B cell (primary cell): Measurements from ENCODE around the gene TTYH1. TPM values are rescaled to one million over a fixed set of nuclear protein-coding genes. Genes with fewer than 3 reads are reported as not detected.

Source experiments
- ATAC-seq: fragments of 200-7000 bp; cut with Tn5 transposase; one replicate; pipeline ENCODE4 v1.10.0; 2021; ENCODE audit warnings: low read depth, mild to moderate bottlenecking, moderate number of reproducible peaks, moderate library complexity
- CTCF ChIA-PET: fragments of 350-600 bp; sonication (Branson Sonifier 250); formaldehyde crosslinking; loops from one replicate; lab custom pipeline; 2021; ENCODE audit warnings: antibody characterized with exemption, inconsistent platforms; lab: Charles Lee
- POLR2A ChIA-PET: fragments of 350-600 bp; sonication (Branson Sonifier 250); formaldehyde crosslinking; loops from one replicate; lab custom pipeline; 2021; ENCODE audit warnings: antibody characterized with exemption; lab: Charles Lee
- DNase-seq: peaks from one replicate; pipeline ENCODE4 v3.0.0; 2013
- H2AFZ ChIP-seq: 2 replicates; pipeline ENCODE4 v1.6.1; 2012; ENCODE audit warnings: mild to moderate bottlenecking, low read depth, low read length; ENCODE audit not compliant: insufficient read depth, poor library complexity, severe bottlenecking
- H3K27ac ChIP-seq, 2 donors: 1 replicate in 1 of 2; 2 replicates in 1 of 2; pipeline ENCODE4 v1.5.1; 2012 to 2013; ENCODE audit warnings: low read length in 2 of 2, mild to moderate bottlenecking in 2 of 2, moderate library complexity in 1 of 2
- H3K27me3 ChIP-seq, 4 experiments: fragments of 200-600 bp in 1 of 4; sonication (generic) in 1 of 4; replicated peaks in 1 of 4; 1 replicate in 2 of 4; 2 replicates in 2 of 4; pipeline versions ENCODE4 v1.6.1 to v1.7.0; 2013 to 2016; ENCODE audit warnings: low read length in 3 of 4, mild to moderate bottlenecking in 2 of 4, mixed read lengths in 1 of 4, moderate library complexity in 1 of 4; ENCODE audit not compliant: insufficient read depth in 4 of 4, control insufficient read depth in 3 of 4; ENCODE audit errors: control extremely low read depth in 1 of 4
- H3K36me3 ChIP-seq, 2 experiments: replicated peaks in 1 of 2; 1 replicate in 1 of 2; 2 replicates in 1 of 2; pipeline versions ENCODE4 v1.6.1 to v1.7.1; 2013; ENCODE audit warnings: low read length in 1 of 2; ENCODE audit not compliant: insufficient read depth in 2 of 2, control insufficient read depth in 1 of 2; ENCODE audit errors: control extremely low read depth in 1 of 2, extremely low read depth in 1 of 2
- H3K4me1 ChIP-seq, 2 donors: fragments of 200-600 bp in 1 of 2; sonication (generic) in 1 of 2; 1 replicate in 1 of 2; 2 replicates in 1 of 2; pipeline versions ENCODE4 v1.5.1 to v1.6.1; 2013 to 2017; ENCODE audit warnings: low read length in 2 of 2; ENCODE audit not compliant: control insufficient read depth in 2 of 2, insufficient read depth in 2 of 2
- H3K4me2 ChIP-seq: replicated peaks from 2 replicates; pipeline ENCODE3; 2012; ENCODE audit warnings: mild to moderate bottlenecking, low read depth, low read length; ENCODE audit not compliant: poor library complexity, severe bottlenecking
- H3K4me3 ChIP-seq, 5 experiments: fragments of 200-600 bp in 1 of 5; sonication (generic) in 1 of 5; 1 replicate in 3 of 5; 2 replicates in 2 of 5; pipeline versions ENCODE4 v1.5.1 to v1.7.0; 2011 to 2016; ENCODE audit warnings: low read length in 4 of 5, mild to moderate bottlenecking in 4 of 5, low read depth in 2 of 5, control low read depth in 1 of 5, moderate library complexity in 1 of 5; ENCODE audit not compliant: insufficient read depth in 1 of 5; ENCODE audit errors: control extremely low read depth in 1 of 5, extremely low read depth in 1 of 5
- H3K79me2 ChIP-seq: fragments of 200-600 bp; sonication (generic); one replicate; pipeline ENCODE4 v1.6.0; 2016; ENCODE audit warnings: low read length; ENCODE audit not compliant: control insufficient read depth, insufficient read depth
- H3K9ac ChIP-seq: fragments of 200-600 bp; sonication (generic); 2 replicates; pipeline ENCODE4 v1.6.1; 2017; ENCODE audit warnings: mild to moderate bottlenecking, low read length, moderate library complexity
- H3K9me3 ChIP-seq, 3 donors: one replicate each; pipeline versions ENCODE4 v1.6.1 to v1.7.1; 2013; ENCODE audit warnings: low read length in 2 of 3; ENCODE audit not compliant: control insufficient read depth in 2 of 3, insufficient read depth in 1 of 3; ENCODE audit errors: control extremely low read depth in 1 of 3
- H4K20me1 ChIP-seq: 2 replicates; pipeline ENCODE4 v1.6.0; 2012; ENCODE audit warnings: mild to moderate bottlenecking, low read length; ENCODE audit not compliant: insufficient read depth, control insufficient read depth, poor library complexity, severe bottlenecking
- H3K27ac Mint-ChIP-seq: one replicate; pipeline ENCODE4 v1.8.0; 2021; ENCODE audit warnings: mixed read lengths
- H3K27me3 Mint-ChIP-seq: one replicate; pipeline ENCODE4 v1.8.0; 2021; ENCODE audit warnings: mixed read lengths
- H3K4me1 Mint-ChIP-seq: one replicate; pipeline ENCODE4 v1.8.0; 2021; ENCODE audit warnings: mixed read lengths
- H3K4me3 Mint-ChIP-seq: one replicate; pipeline ENCODE4 v1.8.0; 2021; ENCODE audit warnings: mixed read lengths
- H3K9me3 Mint-ChIP-seq: one replicate; pipeline ENCODE4 v1.8.0; 2022; ENCODE audit warnings: mixed read lengths; ENCODE audit not compliant: insufficient read depth
- EZH2 ChIP-seq: IDR thresholded peaks from 2 replicates; pipeline ENCODE4 v1.6.1; 2012; ENCODE audit warnings: borderline replicate concordance, low read depth, mild to moderate bottlenecking, moderate library complexity, low read length; ENCODE audit not compliant: insufficient read depth, poor library complexity, severe bottlenecking
- WGBS: methylation state at CpG from one replicate; pipeline ENCODE4 v1.1.5; 2013; ENCODE audit warnings: missing lambda C conversion rate; ENCODE audit not compliant: insufficient coverage; 5-methylcytosine and 5-hydroxymethylcytosine counted together
- intact Hi-C: fragments of 100-400 bp; cut with micrococcal nuclease; formaldehyde crosslinking; loops from one replicate; pipeline ENCODE4 v1.10.0; 2022
- polyA plus RNA-seq: library from polyadenylated mRNA; depleted of rRNA; stranded (reverse); fragments of >200 nt; gene quantifications from 2 replicates; pipeline ENCODE4 v1.2.3, GENCODE V29; 2012
- total RNA-seq, 2 donors: library from RNA; stranded (reverse); fragments of 120-200 nt in 1 of 2; gene quantifications; 1 replicate in 1 of 2; 2 replicates in 1 of 2; pipeline versions ENCODE4 v1.2.3 to v1.2.4, GENCODE V29; 2013 to 2022
- TF ChIP-seq, protein P1 (sequence below): fragments of 200-600 bp; IDR thresholded peaks from one replicate; pipeline ENCODE4 v1.8.0; 2022; ENCODE audit warnings: antibody characterized with exemption, mild to moderate bottlenecking

TTYH1 gene
- total and polyA plus RNA-seq, 2 donors (not counting 1 experiment from before 2014, with no cell fraction given): not detected

DNA sequence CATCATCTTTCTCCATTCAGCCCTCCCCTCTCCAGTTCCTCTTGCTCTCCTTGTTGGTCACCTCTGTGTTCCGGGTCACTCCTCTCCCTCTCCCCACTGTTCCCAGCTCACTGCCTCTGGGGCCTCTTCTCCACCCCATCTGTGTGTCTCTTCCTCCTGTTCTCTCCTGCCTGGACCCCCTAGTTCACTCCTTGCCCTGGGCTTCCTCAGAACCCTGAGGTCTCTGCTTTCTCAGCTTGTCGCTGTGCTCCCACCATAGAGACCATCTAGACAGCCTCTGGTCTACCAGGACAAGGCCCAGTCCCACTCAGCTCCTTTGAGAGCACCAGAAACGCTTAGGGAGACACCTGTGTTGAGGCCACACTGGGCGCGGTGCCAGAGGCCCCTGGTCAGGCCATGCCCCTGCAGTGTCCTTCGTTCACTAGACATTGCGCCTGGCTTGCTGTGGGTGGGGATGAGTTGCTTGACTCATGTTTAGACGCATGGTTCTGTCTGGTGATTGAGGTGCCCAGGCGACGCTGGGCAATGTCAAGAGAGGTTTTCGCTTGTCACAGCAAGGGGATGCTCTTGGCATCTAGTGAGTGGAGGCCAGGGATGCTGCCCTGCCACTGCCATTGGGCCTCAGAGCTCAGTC, 43.5 kb downstream of the TTYH1 start:
- TF ChIP-seq, protein P1, sequence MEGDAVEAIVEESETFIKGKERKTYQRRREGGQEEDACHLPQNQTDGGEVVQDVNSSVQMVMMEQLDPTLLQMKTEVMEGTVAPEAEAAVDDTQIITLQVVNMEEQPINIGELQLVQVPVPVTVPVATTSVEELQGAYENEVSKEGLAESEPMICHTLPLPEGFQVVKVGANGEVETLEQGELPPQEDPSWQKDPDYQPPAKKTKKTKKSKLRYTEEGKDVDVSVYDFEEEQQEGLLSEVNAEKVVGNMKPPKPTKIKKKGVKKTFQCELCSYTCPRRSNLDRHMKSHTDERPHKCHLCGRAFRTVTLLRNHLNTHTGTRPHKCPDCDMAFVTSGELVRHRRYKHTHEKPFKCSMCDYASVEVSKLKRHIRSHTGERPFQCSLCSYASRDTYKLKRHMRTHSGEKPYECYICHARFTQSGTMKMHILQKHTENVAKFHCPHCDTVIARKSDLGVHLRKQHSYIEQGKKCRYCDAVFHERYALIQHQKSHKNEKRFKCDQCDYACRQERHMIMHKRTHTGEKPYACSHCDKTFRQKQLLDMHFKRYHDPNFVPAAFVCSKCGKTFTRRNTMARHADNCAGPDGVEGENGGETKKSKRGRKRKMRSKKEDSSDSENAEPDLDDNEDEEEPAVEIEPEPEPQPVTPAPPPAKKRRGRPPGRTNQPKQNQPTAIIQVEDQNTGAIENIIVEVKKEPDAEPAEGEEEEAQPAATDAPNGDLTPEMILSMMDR: no peak
- TF ChIP-seq EZH2: no peak
- DNase-seq (no peak), ATAC-seq (no peak)
- intact Hi-C loops: no loop called here
- no peaks in the 10 kb centered on the region for H3K9me3 Mint-ChIP-seq
- H3K4me3 ChIP-seq: no peak overlapping the region
- no peak overlapping the region for H3K9ac ChIP-seq
- H3K79me2 ChIP-seq: peaks cover 56% of the 10 kb centered on the region
- no peaks in the 10 kb centered on the region for H3K27me3 Mint-ChIP-seq
- H2AFZ ChIP-seq: no peak overlapping the region
- no peak overlapping the region for H3K27ac Mint-ChIP-seq
- peaks cover 0 to 4% (median 0%) of the 10 kb centered on the region in 3 donors for H3K9me3 ChIP-seq
- WGBS: 96% methylated on average over 11 of the region's 11 CpGs
- no peaks in the 10 kb centered on the region for H3K27me3 ChIP-seq
- H3K4me1 ChIP-seq: peaks cover 8 to 17% of the 10 kb centered on the region in 2 donors
- H3K4me2 ChIP-seq: no peak overlapping the region
- peaks cover 14% of the 10 kb centered on the region for H3K4me1 Mint-ChIP-seq
- CTCF ChIA-PET: interaction anchor here (0.5 kb wide), 1 partner anchor 839 kb away, joined by 3 read pairs; no protein-coding TSS in a partner anchor
- H3K4me3 Mint-ChIP-seq: no peak overlapping the region
- peaks cover 91% of the 10 kb centered on the region for H4K20me1 ChIP-seq
- H3K36me3 ChIP-seq: peaks cover 0 to 79% of the 10 kb centered on the region in 2 experiments
- POLR2A ChIA-PET: no interaction called here
- H3K27ac ChIP-seq: no peak overlapping the region
